K562 (cell line): Measurements from ENCODE around the gene ZRANB1. TPM values are rescaled to one million over a fixed set of nuclear protein-coding genes. Genes with fewer than 3 reads are reported as not detected.

Source experiments
- ATAC-seq: fragments of 200-7000 bp; cut with Tn5 transposase; 3 replicates; pipeline ENCODE4 v1.9.1; 2020; ENCODE audit warnings: moderate library complexity
- BruUV-seq: library from RNA; stranded (reverse); fragments of 400-500 nt; replicated peaks from 2 replicates; lab custom pipeline; 2021; lab: Mats Ljungman, UMichigan
- CTCF ChIA-PET: fragments of 300-600 bp; formaldehyde crosslinking; extraction: SDS; loops from one replicate; lab custom pipeline; 2021; ENCODE audit warnings: low intra/inter-chr PET ratio; lab: Yijun Ruan, JAX
- POLR2A ChIA-PET: fragments of 300-600, 350-650 bp; sonication (Branson Sonifier 250); formaldehyde crosslinking; extraction: SDS; loops from one replicate; lab custom pipeline; 2021; ENCODE audit warnings: antibody characterized with exemption, inconsistent platforms; lab: Yijun Ruan, JAX
- DNase-seq, 4 experiments: peaks; one replicate each; pipeline versions ENCODE4 v3.0.0 to v3.0.0-alpha.2; 2011 to 2018; ENCODE audit warnings: low spot score in 3 of 4, mixed read lengths in 3 of 4; ENCODE audit errors: extremely low read depth in 1 of 4
- FAIRE-seq: peaks from 2 replicates; lab custom pipeline; 2011; peaks lifted over from hg19 to GRCh38; lab: Jason Lieb, UNC
- H2AFZ ChIP-seq: 2 replicates; pipeline ENCODE4 v1.6.0; 2011; ENCODE audit warnings: low read depth, low read length, control low read depth, inconsistent platforms
- H3K27ac ChIP-seq: fragments of 200-600 bp; 3 replicates; pipeline ENCODE4 v1.8.0; 2011; ENCODE audit warnings: low read depth, mild to moderate bottlenecking, control low read depth, inconsistent platforms, low read length, moderate library complexity, mixed read lengths; ENCODE audit errors: extremely low read depth
- H3K27me3 ChIP-seq, 2 experiments: fragments of 300-600 bp in 1 of 2; 2 replicates in 1 of 2; 3 replicates in 1 of 2; pipeline versions ENCODE4 v1.6.0 to v1.8.0; 2011; ENCODE audit warnings: inconsistent platforms in 2 of 2, low read length in 2 of 2, mild to moderate bottlenecking in 1 of 2, mixed read lengths in 1 of 2, moderate library complexity in 1 of 2; ENCODE audit not compliant: control insufficient read depth in 2 of 2, insufficient read depth in 2 of 2
- H3K36me3 ChIP-seq: fragments of 300-600 bp; 3 replicates; pipeline ENCODE4 v1.8.0; 2011; ENCODE audit warnings: mild to moderate bottlenecking, low read length, inconsistent platforms; ENCODE audit not compliant: control insufficient read depth, insufficient read depth
- H3K4me1 ChIP-seq, 2 experiments: fragments of 200-600 bp in 1 of 2; replicated peaks in 1 of 2; 2 replicates in 1 of 2; 3 replicates in 1 of 2; pipeline versions ENCODE4 v1.5.1 to v1.8.0; 2011; ENCODE audit warnings: inconsistent platforms in 2 of 2, low read length in 2 of 2, mild to moderate bottlenecking in 1 of 2, mixed read lengths in 1 of 2, moderate library complexity in 1 of 2; ENCODE audit not compliant: control insufficient read depth in 2 of 2, insufficient read depth in 2 of 2
- H3K4me2 ChIP-seq: 2 replicates; pipeline ENCODE4 v1.6.1; 2011; ENCODE audit warnings: low read length, control low read depth, inconsistent platforms, mixed read lengths; ENCODE audit not compliant: insufficient read depth
- H3K4me3 ChIP-seq: fragments of 200-600 bp; sonication (generic), shearing (Covaris generic); 2 replicates; pipeline ENCODE4 v1.5.1; 2016; ENCODE audit warnings: control low read depth, inconsistent platforms
- H3K79me2 ChIP-seq: fragments of 200-600 bp; 3 replicates; pipeline ENCODE4 v1.8.0; 2011; ENCODE audit warnings: low read length, inconsistent platforms; ENCODE audit not compliant: control insufficient read depth, insufficient read depth
- H3K9ac ChIP-seq, 2 experiments: 2 replicates each; pipeline versions ENCODE4 v1.6.0 to v1.6.1; 2011; ENCODE audit warnings: low read depth in 2 of 2, low read length in 2 of 2, control low read depth in 1 of 2, inconsistent platforms in 1 of 2, mild to moderate bottlenecking in 1 of 2, mixed read lengths in 1 of 2; ENCODE audit not compliant: insufficient read depth in 1 of 2
- H3K9me1 ChIP-seq: one replicate; pipeline ENCODE4 v1.6.0; 2011; ENCODE audit warnings: inconsistent platforms, mild to moderate bottlenecking, low read length, moderate library complexity; ENCODE audit not compliant: control insufficient read depth, insufficient read depth
- H3K9me3 ChIP-seq: replicated peaks from 2 replicates; pipeline ENCODE4 v1.5.1; 2011; ENCODE audit warnings: low read depth, low read length, inconsistent platforms; ENCODE audit not compliant: control insufficient read depth, insufficient read depth
- H4K20me1 ChIP-seq: replicated peaks from 2 replicates; pipeline ENCODE4 v1.6.1; 2011; ENCODE audit warnings: low read length, inconsistent platforms, mixed read lengths; ENCODE audit not compliant: control insufficient read depth, insufficient read depth
- ARHGAP35 ChIP-seq: fragments of 450-650 bp; IDR thresholded peaks from 2 replicates; pipeline ENCODE4 v1.6.1; 2018; ENCODE audit not compliant: partially characterized antibody
- BCOR ChIP-seq: fragments of 450-650 bp; IDR thresholded peaks from 2 replicates; pipeline ENCODE4 v1.6.1; 2016
- BMI1 ChIP-seq: fragments of 150-350 bp; IDR thresholded peaks from 2 replicates; pipeline ENCODE4 v1.6.1; 2014; ENCODE audit warnings: low read length
- CHD1 ChIP-seq: fragments of 200-600 bp; sonication (generic); IDR thresholded peaks from one replicate; pipeline ENCODE4 v1.6.1; 2012; ENCODE audit warnings: mild to moderate bottlenecking, moderate library complexity, low read length, inconsistent platforms
- ETV5 ChIP-seq: sonication (generic); formaldehyde crosslinking; IDR thresholded peaks from 2 replicates; pipeline ENCODE4 v1.4.0; 2020; ENCODE audit warnings: low read depth, mild to moderate bottlenecking, missing genetic modification reagents
- JUND ChIP-seq, 2 experiments: IDR thresholded peaks; 2 replicates in 1 of 2; 3 replicates in 1 of 2; pipeline ENCODE4 v1.6.1; 2011; ENCODE audit warnings: borderline replicate concordance in 2 of 2, low read depth in 2 of 2, low read length in 2 of 2, improper control_type of control experiment in 1 of 2, missing biosample characterization in 1 of 2, missing genetic modification characterization in 1 of 2, missing genetic modification reagents in 1 of 2
- KAT8 ChIP-seq: fragments of 450-650 bp; IDR thresholded peaks from 2 replicates; pipeline ENCODE4 v1.6.1; 2016; ENCODE audit warnings: low read depth, mild to moderate bottlenecking
- KLF6 ChIP-seq: fragments of 250-450 bp; sonication (Bioruptor Pico); IDR thresholded peaks from 2 replicates; pipeline ENCODE4 v1.4.0; 2020; ENCODE audit warnings: mild to moderate bottlenecking, moderate library complexity, borderline replicate concordance
- NONO ChIP-seq, 2 experiments: fragments of 200-400 bp in 1 of 2; fragments of 450-650 bp in 1 of 2; formaldehyde crosslinking in 1 of 2; IDR thresholded peaks; 2 replicates each; pipeline ENCODE4 v1.6.1; 2017; ENCODE audit warnings: low read depth in 2 of 2, mild to moderate bottlenecking in 2 of 2, moderate library complexity in 2 of 2, low read length in 1 of 2
- POLR2B ChIP-seq: fragments of 450-650 bp; IDR thresholded peaks from 2 replicates; pipeline ENCODE4 v1.6.1; 2018; ENCODE audit warnings: low read depth; ENCODE audit not compliant: partially characterized antibody
- PPARD ChIP-seq: fragments of 250-450 bp; sonication (Bioruptor Pico); IDR thresholded peaks from 2 replicates; pipeline ENCODE4 v1.8.0; 2022; ENCODE audit warnings: inconsistent platforms, mild to moderate bottlenecking, moderate library complexity
- RFX1 ChIP-seq: fragments of 450-650 bp; IDR thresholded peaks from 2 replicates; pipeline ENCODE4 v1.6.1; 2016; ENCODE audit warnings: mild to moderate bottlenecking, moderate library complexity
- TCF3 ChIP-seq: sonication (generic); formaldehyde crosslinking; IDR thresholded peaks from 2 replicates; pipeline ENCODE4 v1.4.0; 2020; ENCODE audit warnings: mild to moderate bottlenecking, missing genetic modification reagents
- THRAP3 ChIP-seq: fragments of 450-650 bp; IDR thresholded peaks from 2 replicates; pipeline ENCODE4 v1.6.1; 2016; ENCODE audit warnings: mild to moderate bottlenecking, inconsistent platforms, borderline replicate concordance
- YBX1 ChIP-seq: fragments of 450-650 bp; IDR thresholded peaks from 2 replicates; pipeline ENCODE4 v1.7.1; 2016; ENCODE audit warnings: mild to moderate bottlenecking
- ZNF175 ChIP-seq: fragments of 200-800 bp; sonication (Bioruptor generic); IDR thresholded peaks from 2 replicates; pipeline ENCODE4 v1.6.1; 2016; ENCODE audit warnings: low read depth, mild to moderate bottlenecking, missing genetic modification characterization, missing compliant biosample characterization
- ZNF507 ChIP-seq: conservative IDR thresholded peaks from 2 replicates; pipeline ENCODE4 v1.6.1; 2017; ENCODE audit warnings: missing genetic modification characterization, missing compliant biosample characterization
- ZNF586 ChIP-seq: fragments of 450-650 bp; formaldehyde crosslinking; conservative IDR thresholded peaks from 2 replicates; pipeline ENCODE4 v1.4.0; 2020; ENCODE audit warnings: mild to moderate bottlenecking, moderate library complexity
- ZNF764 ChIP-seq: fragments of 250-450 bp; sonication (Bioruptor Pico); IDR thresholded peaks from 2 replicates; pipeline ENCODE4 v1.4.0; 2020; ENCODE audit warnings: low read depth, mild to moderate bottlenecking, moderate library complexity
- WGBS: fragments of 100-300 bp; shearing (Covaris generic); methylation state at CpG from one replicate; pipeline ENCODE4 v1.1.6; 2016; ENCODE audit warnings: low coverage, mixed read lengths; ENCODE audit not compliant: insufficient coverage; ENCODE audit errors: missing lambda C conversion rate; 5-methylcytosine and 5-hydroxymethylcytosine counted together
- in situ Hi-C: fragments of 300-500 bp; cut with MboI; formaldehyde crosslinking; loops from 4 replicates; pipeline ENCODE4 v1.15.0; 2018; ENCODE audit warnings: inconsistent platforms, mixed read lengths
- intact Hi-C: fragments of 100-400 bp; cut with micrococcal nuclease; formaldehyde crosslinking; loops from 2 replicates; pipeline ENCODE4 v1.14.2; 2022
- polyA plus RNA-seq, 8 experiments: library from polyadenylated mRNA; depleted of rRNA in 4 of 8; stranded (reverse) in 5 of 8; unstranded in 3 of 8; fragments of >200 nt; fragmentation: Nextera tagmentation in 2 of 8; fragmentation: Illumina TruSeq in 1 of 8; extraction: Ambion mirVana in 2 of 8; extraction: Trizol in 1 of 8; gene quantifications; 2 replicates each; pipeline versions ENCODE4 v1.2.1 to v1.2.3, GENCODE V29; 2011 to 2014; ENCODE audit warnings: inconsistent platforms in 1 of 8, missing spikeins in 1 of 8
- total RNA-seq, 7 experiments: library from RNA; depleted of rRNA in 6 of 7; stranded (reverse); fragments of >200 nt in 6 of 7; fragmentation: Illumina TruSeq in 2 of 7; extraction: Trizol in 2 of 7; gene quantifications; 2 replicates each; pipeline versions ENCODE4 v1.2.1 to v1.2.3, GENCODE V29; 2011 to 2021; ENCODE audit warnings: low replicate concordance in 1 of 7

Gene ZRANB1
- total and polyA plus RNA-seq, 9 of the 15 experiments (the other 6 are each of a cell fraction or from before 2014, with no cell fraction given): 0.07 to 1.1 (median 0.64) TPM

- ATAC-seq: no peak
- H3K79me2 ChIP-seq: peaks cover 89% of the 10 kb centered on the region
- H3K27me3 ChIP-seq: no peaks in the 10 kb centered on the region
- no peaks in the 10 kb centered on the region for H3K9me1 ChIP-seq
- no peaks in the 10 kb centered on the region for H3K9me3 ChIP-seq
- H3K4me3 ChIP-seq: no peak overlapping the region
- CTCF ChIA-PET: no interaction called here
- no peak overlapping the region for H3K9ac ChIP-seq
- H3K4me2 ChIP-seq: no peak overlapping the region
- POLR2A ChIA-PET: interaction anchor here (0.5 kb wide), 1 partner anchor 762 kb away, joined by 4 read pairs; no protein-coding TSS in a partner anchor
- no peak overlapping the region for H2AFZ ChIP-seq
- intact Hi-C loops: loop anchor here (10.0 kb wide), 1 partner anchor 212 kb away; no protein-coding TSS in a partner anchor
- in situ Hi-C loops: loop anchor here (5.0 to 25.0 kb wide), 2 partner anchors 105 to 220 kb away; partner anchors contain the start of gene CTBP2
- no TSS peak for BruUV-seq
- WGBS: 70% methylated on average over 11 of the region's 11 CpGs
- TF ChIP-seq TCF3 (CRISPR knock-in tag): no peak
- TF ChIP-seq ZNF175 (CRISPR knock-in tag): no peak
- TF ChIP-seq KAT8: no peak
- no peak for TF ChIP-seq RFX1
- TF ChIP-seq BMI1: no peak
- TF ChIP-seq ETV5 (CRISPR knock-in tag): no peak
- TF ChIP-seq NONO (IDR thresholded peaks at IDR 0.05; ENCODE audit: low read depth in 2 of 2, low read length in 1 of 2): no peak
- TF ChIP-seq POLR2B: no peak
- no peak for TF ChIP-seq BCOR
- no peak for TF ChIP-seq ZNF507 (tag)
- TF ChIP-seq YBX1: no peak
- TF ChIP-seq THRAP3: no peak
- no peak for TF ChIP-seq CHD1
- TF ChIP-seq ARHGAP35: no peak
- TF ChIP-seq ZNF586 (CRISPR knock-in tag): no peak
- no peak for TF ChIP-seq KLF6 (CRISPR knock-in tag)
- TF ChIP-seq ZNF764 (CRISPR knock-in tag): no peak
- no peak for TF ChIP-seq PPARD (CRISPR knock-in tag)
- no peak for TF ChIP-seq JUND (IDR thresholded peaks at IDR 0.05; ENCODE audit: borderline replicate concordance, low read depth, low read length)
- no peak for TF ChIP-seq JUND (tag; IDR thresholded peaks at IDR 0.05; ENCODE audit: borderline replicate concordance, low read depth, low read length)
- FAIRE-seq: no peak
- H4K20me1 ChIP-seq: peaks cover 38% of the 10 kb centered on the region
- no peak overlapping the region for H3K27ac ChIP-seq
- DNase-seq: peak in 2 of 4 experiments; percentile 0
- peaks cover 3 to 10% of the 10 kb centered on the region in 2 experiments; a peak in 3 of 5 replicates for H3K4me1 ChIP-seq
- peaks cover 21% of the 10 kb centered on the region; the same call in 2 of the 3 replicates for H3K36me3 ChIP-seq
Observed at GRCh38 chr10:124942317-124943169, 620 bp downstream of the ZRANB1 start.
